Osteocyte (in vitro differentiated cells): ENCODE results near the gene OR52E6. TPM values are rescaled to one million over a fixed set of nuclear protein-coding genes. Genes with fewer than 3 reads are reported as not detected.

Source experiments
- DNase-seq: peaks from one replicate; pipeline ENCODE4 v3.0.0; 2021; ENCODE audit warnings: mixed read lengths; ENCODE audit not compliant: unreplicated experiment; ENCODE audit errors: extremely low spot score
- H3K27ac Mint-ChIP-seq: one replicate; pipeline ENCODE4 v1.8.0; 2021; ENCODE audit warnings: mild to moderate bottlenecking, mixed read lengths; ENCODE audit not compliant: unreplicated experiment
- H3K27me3 Mint-ChIP-seq: one replicate; pipeline ENCODE4 v1.8.0; 2021; ENCODE audit warnings: mixed read lengths; ENCODE audit not compliant: unreplicated experiment
- H3K36me3 Mint-ChIP-seq: one replicate; pipeline ENCODE4 v1.8.0; 2021; ENCODE audit warnings: mixed read lengths; ENCODE audit not compliant: unreplicated experiment
- H3K4me1 Mint-ChIP-seq: one replicate; pipeline ENCODE4 v1.8.0; 2021; ENCODE audit warnings: mixed read lengths; ENCODE audit not compliant: unreplicated experiment
- H3K4me3 Mint-ChIP-seq: one replicate; pipeline ENCODE4 v1.8.0; 2021; ENCODE audit warnings: mild to moderate bottlenecking, moderate library complexity, mixed read lengths; ENCODE audit not compliant: unreplicated experiment
- H3K9me3 Mint-ChIP-seq: one replicate; pipeline ENCODE4 v1.8.0; 2021; ENCODE audit warnings: mixed read lengths; ENCODE audit not compliant: unreplicated experiment
- CTCF ChIP-seq: fragments of 200-600 bp; sonication (generic); IDR thresholded peaks from 2 replicates; pipeline ENCODE4 v1.5.0; 2021; ENCODE audit warnings: antibody characterized with exemption, mild to moderate bottlenecking, moderate library complexity
- total RNA-seq: library from RNA; stranded (reverse); gene quantifications from 2 replicates; pipeline ENCODE4 v1.2.1, GENCODE V29; 2021

The OR52E6 gene
- total RNA-seq, 1 donor from 2014 or later, result not detected

GRCh38 chr11:5807580-5807979 is 34.1 kb downstream of the OR52E6 start:
- no peak overlapping the region for H3K4me3 Mint-ChIP-seq
- H3K4me1 Mint-ChIP-seq, result peaks cover 6% of the 10 kb centered on the region
- H3K27me3 Mint-ChIP-seq, result peaks cover 54% of the 10 kb centered on the region

GRCh38 chr11:5803982-5804381 is 37.7 kb downstream of the OR52E6 start:
- H3K4me1 Mint-ChIP-seq, result peaks cover 5% of the 10 kb centered on the region
- H3K27ac Mint-ChIP-seq, result no peak overlapping the region
- H3K36me3 Mint-ChIP-seq, result no peaks in the 10 kb centered on the region
- no peak for TF ChIP-seq CTCF
- H3K4me3 Mint-ChIP-seq, result no peak overlapping the region
- peaks cover 48% of the 10 kb centered on the region for H3K27me3 Mint-ChIP-seq
- no peaks in the 10 kb centered on the region for H3K9me3 Mint-ChIP-seq
- no peak for DNase-seq

More at GRCh38 chr11:5807580-5807979, 34.1 kb downstream of the OR52E6 start:
- no peak overlapping the region for H3K27ac Mint-ChIP-seq
- TF ChIP-seq CTCF, result no peak
- no peaks in the 10 kb centered on the region for H3K9me3 Mint-ChIP-seq
- H3K36me3 Mint-ChIP-seq, result no peaks in the 10 kb centered on the region
- DNase-seq, result no peak

- H3K27me3 Mint-ChIP-seq, result peaks cover 37% of the 10 kb centered on the region
- no peaks in the 10 kb centered on the region for H3K9me3 Mint-ChIP-seq
- H3K4me3 Mint-ChIP-seq, result no peak overlapping the region
- H3K4me1 Mint-ChIP-seq, result no peaks in the 10 kb centered on the region
- no peak overlapping the region for H3K27ac Mint-ChIP-seq
- no peak for TF ChIP-seq CTCF
- H3K36me3 Mint-ChIP-seq, result no peaks in the 10 kb centered on the region
- DNase-seq, result no peak
Measured at GRCh38 chr11:5796541-5796940, 45.2 kb downstream of the OR52E6 start.

- no peaks in the 10 kb centered on the region for H3K36me3 Mint-ChIP-seq
- H3K9me3 Mint-ChIP-seq, result no peaks in the 10 kb centered on the region
- H3K4me1 Mint-ChIP-seq, result no peaks in the 10 kb centered on the region
- DNase-seq, result no peak
- H3K27ac Mint-ChIP-seq, result no peak within 1 kb of the TSS
- H3K27me3 Mint-ChIP-seq, result peaks cover 19% of the 10 kb centered on the region
- H3K4me3 Mint-ChIP-seq, result no peak within 1 kb of the TSS
- TF ChIP-seq CTCF, result no peak
Measured at GRCh38 chr11:5791165-5791564, 50.5 kb downstream of the OR52E6 start, which contains the start of gene OR52N1. OR52N1 (minus strand) TSS chr11:5791265; CDS start chr11:5788816, 2,449 bp downstream.

Other genes starting within 250 kb of the OR52E6 start
- 1.9 TPM in 2 replicates for gene TRIM6, start 245.3 kb downstream of the OR52E6 start, total RNA-seq
- 4.6 and 5.6 TPM in 2 replicates for gene TRIM34, start 216.9 kb downstream of the OR52E6 start, total RNA-seq
- gene TRIM5, start 156.8 kb downstream of the OR52E6 start, total RNA-seq, result 41.7 and 47.3 TPM in 2 replicates
- gene TRIM22, start 152.1 kb downstream of the OR52E6 start, total RNA-seq, result 136 and 138 TPM in 2 replicates
- not detected in 2 replicates for gene OR56B1, start 105.4 kb downstream of the OR52E6 start, total RNA-seq
- gene OR52N4, start 87.7 kb downstream of the OR52E6 start, total RNA-seq, result not detected in 2 replicates
- not detected in 2 replicates for gene OR52N5, start 58.5 kb downstream of the OR52E6 start, total RNA-seq
- gene OR52N1, start 50.6 kb downstream of the OR52E6 start, total RNA-seq, result not detected in 2 replicates
- gene OR52N2, start 33.0 kb downstream of the OR52E6 start, total RNA-seq, result not detected in 2 replicates
- not detected in 2 replicates for gene OR52E8, start 15.8 kb upstream of the OR52E6 start, total RNA-seq
- not detected in 2 replicates for gene OR52E4, start 38.7 kb upstream of the OR52E6 start, total RNA-seq
- gene OR52E5, start 51.3 kb upstream of the OR52E6 start, total RNA-seq, result not detected in 2 replicates
- gene OR56A3, start 100.4 kb upstream of the OR52E6 start, total RNA-seq, result not detected in 2 replicates
- gene OR56A5, start 126.6 kb upstream of the OR52E6 start, total RNA-seq, result not detected in 2 replicates
- not detected in 2 replicates for gene OR52L1, start 145.1 kb upstream of the OR52E6 start, total RNA-seq
- 0.08 and 0.10 TPM in 2 replicates for gene OR56A4, start 165.0 kb upstream of the OR52E6 start, total RNA-seq
- gene OR56A1, start 188.9 kb upstream of the OR52E6 start, total RNA-seq, result not detected in 2 replicates